Activated naive CD4-positive, alpha-beta T cell treated with anti-CD3 and anti-CD28 coated beads, Interleukin-2, amount 50 U/mL, for 16 hours (primary cell): Measurements from ENCODE around the gene CLEC2L.

Experiments
- DNase-seq: peaks from one replicate; pipeline ENCODE4 v3.0.0-alpha.2; 2020

The CLEC2L gene

DNA sequence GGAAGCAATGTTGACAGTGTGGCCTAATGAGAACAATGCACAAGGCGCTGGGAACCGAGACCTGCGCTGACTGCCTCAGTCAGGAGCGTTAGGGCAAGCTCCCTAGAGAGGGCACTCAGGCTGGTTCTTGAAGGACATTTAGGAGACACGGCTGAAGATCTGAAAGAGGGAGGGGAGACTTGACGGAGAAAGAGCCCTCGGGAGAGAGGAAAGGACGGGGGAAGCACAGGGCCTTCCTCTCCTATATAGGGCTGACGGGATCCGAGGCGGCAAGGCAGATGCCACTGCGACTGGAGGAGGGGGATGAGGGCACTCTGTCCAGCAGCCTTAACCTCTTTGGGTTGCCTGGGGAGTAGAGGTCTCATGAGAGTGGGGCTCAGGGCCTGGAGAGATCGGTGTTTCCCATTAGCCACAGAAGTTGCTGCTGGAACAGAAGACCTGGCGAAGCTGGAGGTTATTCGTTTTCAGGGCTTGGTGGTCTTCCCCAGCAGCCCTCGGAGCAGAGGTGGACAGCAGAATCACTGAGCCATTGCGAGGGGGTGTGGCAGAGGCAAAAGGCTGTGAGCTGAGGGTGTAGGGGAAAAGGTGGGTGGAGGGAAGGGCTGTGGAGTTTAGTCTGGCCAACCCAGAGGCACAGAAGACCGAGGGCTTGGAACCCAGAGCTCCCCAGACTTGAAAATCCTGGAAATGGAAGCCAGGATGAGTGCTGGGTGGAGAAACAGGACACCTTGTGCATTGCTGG, 36.0 kb downstream of the CLEC2L start:
- no peak for DNase-seq

DNA sequence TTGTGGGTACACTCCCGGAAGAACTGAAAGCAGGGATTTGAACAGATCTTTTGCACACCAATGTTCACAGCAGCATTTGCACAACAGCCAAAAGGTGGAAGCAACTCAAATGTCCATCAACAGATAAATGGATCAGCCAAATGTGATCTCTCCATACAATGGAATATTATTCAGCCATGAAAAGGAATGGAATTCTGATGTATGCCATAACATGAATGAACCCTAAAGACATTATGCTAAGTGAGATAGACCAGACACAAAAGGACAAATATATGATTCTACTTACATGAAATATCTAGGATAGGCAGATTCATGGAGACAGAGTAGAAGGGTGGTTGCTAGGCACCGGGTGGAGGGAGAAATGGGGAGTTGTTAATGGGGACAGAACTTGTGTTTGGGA, 36.7 kb downstream of the CLEC2L start:
- DNase-seq = no peak

DNA sequence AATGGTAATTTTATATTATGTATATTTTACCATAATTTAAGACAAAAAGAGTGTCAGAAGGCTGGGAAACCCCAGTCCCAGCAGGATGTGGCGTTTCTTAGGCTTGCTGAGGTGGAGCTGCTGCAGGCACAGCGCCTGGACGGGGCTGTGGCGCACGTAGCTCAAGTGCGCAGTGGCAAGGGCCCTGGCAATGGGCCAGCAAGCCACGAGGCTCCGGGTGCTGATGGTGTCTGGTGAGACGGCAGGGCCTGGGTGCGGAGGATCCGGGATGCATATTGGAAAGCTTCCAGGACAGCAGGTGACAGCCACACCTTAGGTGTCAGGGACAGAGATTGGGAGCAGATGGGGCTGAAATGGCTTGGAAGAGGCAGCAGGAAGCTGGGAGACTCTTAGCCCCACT, 37.2 kb downstream of the CLEC2L start:
- no peak for DNase-seq

DNA sequence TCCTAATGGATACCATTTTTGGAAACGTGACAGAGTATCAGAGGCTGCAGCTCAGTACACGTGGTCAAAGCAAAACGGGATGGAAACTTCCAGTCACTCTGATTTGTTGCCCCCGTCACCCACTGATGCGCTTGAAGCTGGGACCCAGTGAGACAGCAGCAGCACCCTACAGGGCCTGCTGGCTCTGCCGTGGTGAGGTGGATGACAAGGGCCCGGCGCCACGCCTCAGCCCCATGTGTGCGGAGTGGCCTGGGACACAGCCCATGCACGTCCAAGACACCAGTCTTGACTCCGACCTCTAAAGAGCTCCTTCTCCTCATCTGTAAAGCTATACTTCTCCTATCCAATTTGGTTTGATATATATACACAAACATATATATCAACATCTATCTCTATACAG, 39.0 kb downstream of the CLEC2L start:
- DNase-seq = no peak

DNA sequence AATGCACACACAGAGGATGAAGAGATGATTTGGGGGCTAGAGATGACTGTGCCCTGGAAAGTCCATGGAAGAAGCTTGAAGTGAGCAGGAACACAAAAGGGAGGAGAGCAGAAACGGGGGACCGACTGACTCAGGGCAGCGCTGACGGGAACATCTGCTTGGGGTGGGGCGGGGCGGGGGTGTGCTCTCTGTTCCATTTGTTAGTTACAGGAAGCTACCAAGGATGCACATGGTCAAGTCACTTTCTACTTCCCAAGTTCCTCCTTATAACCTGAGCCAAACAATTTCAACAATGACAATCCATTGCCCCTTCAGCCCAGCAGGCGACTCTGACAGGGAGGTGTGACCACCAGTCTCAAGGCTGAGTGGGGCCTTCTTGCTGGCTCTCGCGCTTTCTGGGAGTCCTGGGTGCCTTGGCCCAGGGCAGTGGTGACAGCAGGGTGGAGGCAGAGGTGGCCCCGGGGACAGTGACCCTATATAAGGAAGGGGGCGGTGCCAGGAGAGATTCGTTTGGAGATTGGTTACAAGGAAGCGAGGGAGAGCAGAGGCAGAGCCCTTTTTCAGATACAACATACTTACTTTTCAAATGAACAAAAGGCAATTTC, 39.6 kb downstream of the CLEC2L start:
- DNase-seq = no peak

DNA sequence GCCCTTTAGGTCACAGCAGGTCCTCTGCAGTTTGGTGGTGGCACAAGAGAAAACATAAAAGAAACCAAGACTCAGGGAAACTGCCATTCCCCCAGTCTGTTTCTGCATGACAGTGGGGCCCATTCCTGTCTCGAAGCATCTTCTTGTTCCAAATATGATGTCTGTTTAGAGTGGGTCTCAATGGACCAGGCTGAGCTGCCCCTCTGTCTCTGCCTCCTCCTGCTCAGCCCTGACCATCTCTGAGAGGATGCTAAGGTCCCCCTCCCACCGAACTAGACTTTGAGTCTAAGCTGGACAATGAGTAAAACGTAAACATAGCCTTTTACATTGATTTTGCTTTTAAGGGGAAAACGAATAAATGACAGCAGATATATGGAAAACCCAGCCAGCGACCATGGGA, 40.4 kb downstream of the CLEC2L start:
- DNase-seq = no peak

DNA sequence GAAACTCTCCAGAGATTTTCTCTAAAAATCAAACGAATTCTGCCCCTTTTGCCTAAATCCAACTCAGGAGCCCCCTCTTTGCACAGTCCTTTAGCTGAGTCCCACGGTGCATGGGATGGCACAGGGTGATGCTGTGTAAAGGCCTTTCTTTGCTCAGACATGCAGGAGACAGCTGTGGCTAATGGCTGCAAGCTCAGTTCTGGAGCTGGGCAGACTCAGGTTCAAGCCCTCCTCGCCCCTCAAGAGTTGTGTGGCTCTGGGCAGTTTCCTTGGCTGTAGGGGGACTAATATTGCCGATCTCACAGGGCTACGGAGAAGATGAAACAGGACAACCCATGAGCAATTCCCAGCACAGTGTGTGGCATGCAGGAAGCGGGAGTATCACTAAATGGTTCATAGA, 42.6 kb downstream of the CLEC2L start:
- no peak for DNase-seq

DNA sequence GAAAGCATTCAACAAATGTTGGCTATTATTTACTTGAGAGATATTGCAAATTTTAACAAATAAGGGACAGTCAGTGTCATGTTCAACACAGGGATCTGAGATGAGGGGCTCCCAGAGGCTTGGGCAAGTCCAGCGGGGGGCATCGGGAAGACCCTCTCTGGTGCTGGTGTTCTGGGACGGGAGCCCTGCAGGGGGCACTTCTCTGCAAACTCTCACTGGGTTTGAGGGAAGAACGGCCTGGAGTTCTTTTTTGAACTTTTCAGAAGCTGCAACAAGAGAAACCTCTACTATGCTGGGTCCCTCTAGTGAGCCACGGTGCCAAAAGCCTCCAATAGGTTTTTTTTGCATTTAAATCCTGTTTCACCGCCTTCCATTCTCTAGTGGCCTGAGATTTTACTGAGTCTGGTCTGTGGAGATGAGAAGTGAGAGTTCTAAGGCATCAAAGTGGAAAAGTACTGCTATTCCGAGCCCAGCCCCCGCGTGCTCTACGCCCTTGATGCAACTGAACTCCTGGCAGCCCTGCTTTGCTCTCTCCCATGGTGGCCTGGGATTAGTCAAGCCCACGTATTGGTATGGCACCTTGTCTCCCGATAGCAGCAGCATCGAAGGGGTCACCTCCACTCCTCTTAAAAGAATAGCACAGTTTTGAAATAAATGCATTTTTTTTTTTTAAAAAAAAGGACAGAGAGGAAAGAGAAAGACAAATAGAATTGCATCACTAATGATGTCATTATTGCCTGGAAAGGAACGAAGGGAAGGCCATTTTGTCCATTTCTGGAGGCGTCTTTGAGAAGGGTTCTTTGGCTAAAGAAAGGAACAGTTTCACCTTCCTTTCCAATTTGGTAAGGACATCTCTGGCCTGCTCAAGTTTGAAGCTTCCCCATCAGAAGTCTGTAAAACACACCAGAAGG, 43.5 kb downstream of the CLEC2L start:
- DNase-seq = no peak

DNA sequence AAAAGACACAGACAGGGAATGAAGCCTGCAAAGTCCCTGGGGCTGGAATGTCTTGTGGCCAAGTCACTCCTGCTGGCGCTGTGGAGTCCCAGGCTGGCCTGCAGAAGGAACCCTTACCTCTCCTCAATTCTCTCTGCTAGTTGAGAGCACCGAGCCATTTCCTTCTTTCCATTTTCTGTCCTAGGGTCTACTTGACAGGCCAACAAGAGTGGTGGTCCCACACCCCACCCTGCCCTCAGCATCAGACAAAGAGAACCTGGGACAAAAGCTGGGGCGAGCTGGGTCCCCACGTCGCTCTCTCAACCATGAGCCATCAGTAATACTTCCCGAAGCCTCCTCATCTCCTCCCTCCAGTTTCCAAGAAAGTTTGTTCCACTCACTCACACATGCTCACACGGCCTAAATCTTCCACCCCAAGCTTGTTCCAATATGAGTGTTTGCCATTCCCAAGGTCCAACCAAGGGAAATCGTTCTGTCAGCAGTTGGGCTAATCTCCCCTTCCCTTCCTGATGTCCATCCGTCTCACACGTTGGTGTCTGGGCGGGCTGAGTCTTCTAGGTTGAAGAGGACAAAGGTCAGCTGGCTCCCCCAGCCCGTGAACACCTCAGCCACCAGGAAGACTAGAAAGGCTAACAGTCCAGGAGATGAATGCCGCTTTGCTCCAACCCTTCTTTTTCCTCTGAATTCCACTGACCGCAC, 44.3 kb downstream of the CLEC2L start:
- DNase-seq = no peak

DNA sequence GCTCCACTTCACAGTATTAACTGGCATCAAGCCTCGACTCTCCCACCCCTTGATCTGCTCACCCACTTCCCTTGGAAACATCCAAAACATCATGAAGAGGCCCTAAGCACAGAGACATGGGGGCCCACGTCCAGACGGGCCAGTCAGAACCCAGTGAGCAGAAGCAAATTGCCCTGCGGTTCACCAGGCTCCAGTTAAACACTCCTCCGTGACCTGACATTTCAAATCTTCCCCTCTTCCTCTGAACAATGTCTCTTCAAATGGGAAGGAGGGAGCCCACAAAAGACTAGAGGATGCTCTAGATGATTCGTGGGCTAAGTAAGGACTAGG, 44.8 kb downstream of the CLEC2L start:
- DNase-seq = no peak

DNA sequence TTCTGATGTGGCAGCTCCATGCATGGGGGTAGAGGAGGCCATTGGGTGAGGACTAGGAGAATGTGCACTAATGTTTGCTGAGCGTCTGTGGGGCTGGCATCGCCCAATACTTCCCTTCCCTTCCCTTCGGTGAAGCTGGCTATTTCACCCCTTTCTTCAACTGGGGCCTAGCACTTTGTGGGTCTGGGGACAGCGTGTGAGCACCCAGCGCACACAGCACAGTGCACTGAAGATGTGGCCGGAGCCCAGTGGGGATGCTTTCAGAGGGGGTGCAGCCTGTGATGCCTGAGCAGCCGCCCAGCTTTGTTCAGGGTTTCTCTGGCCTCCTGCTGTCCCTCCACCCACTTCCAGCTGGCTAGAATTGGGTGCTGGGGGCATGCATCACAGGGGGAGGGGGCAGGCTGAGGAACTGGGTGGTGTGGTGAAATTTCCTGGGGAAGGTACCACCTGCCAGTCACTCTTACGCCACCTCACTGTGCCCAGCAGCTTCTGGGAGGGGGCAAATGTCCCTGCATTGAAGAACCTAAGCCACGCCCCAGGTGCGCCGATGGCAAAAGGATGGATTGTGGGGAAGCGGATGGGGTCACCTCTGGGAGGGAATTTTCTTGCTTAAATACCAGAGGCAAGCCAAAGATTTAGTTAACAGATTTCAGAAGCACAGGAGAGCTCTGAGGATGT, 45.5 kb downstream of the CLEC2L start:
- no peak for DNase-seq

DNA sequence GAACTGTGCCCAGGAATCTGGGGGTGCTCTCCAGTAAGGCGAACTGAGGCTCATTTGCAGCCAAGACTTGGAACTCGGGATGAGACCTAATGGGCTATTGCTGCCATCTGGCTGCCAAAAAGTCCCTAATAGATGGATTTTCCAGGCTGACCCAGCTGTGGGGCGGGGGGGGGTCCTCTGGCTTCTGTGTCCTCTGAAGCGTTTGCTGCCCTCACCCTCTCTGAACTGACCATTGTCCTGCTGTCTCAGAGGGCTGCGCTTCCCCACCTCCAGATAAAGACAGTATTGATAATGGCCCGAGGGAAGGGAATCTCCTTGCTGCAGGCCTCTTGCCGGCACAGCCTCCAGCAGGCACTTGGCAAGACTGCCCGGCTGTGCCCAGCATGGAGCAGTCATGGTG, 46.6 kb downstream of the CLEC2L start:
- no peak for DNase-seq

DNA sequence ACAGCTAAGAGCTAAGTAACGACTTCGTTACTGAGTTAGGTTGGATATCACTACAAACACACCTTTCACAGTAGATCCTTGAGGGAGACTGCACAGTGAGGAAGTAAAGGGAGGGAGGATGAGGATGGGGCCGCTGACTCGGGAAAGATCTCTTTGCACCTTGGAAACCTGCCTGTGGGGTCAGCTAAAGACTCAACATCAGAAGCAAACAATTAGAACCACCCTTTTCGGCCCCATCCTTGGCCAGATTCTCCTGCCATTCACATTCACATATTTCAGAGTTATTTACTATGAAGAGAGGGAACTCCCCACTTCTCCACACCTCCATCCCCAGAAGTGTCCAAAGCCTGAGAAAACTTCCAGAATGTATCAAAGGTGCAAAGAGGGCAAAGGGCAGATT, 47.1 kb downstream of the CLEC2L start:
- DNase-seq = no peak

DNA sequence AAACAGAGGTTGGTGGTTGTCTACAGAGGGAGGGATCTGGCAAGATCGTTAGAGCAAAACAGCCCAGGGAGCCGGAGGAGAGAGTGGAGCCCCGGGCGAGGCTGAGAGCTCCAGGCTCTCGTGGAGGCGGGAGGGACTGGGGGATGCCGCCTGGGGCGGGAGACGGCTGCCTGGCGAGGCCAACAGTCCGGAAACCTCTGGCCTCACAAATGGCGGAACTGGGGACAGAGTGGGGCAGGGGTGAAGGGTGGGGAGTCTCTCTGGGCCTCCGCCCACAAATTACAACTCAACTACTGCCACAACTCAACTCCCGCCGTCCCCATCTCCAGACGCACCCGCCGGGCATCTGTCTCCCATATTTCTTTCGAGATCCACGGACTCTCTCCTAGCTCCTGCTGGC, 47.7 kb downstream of the CLEC2L start:
- DNase-seq = no peak

DNA sequence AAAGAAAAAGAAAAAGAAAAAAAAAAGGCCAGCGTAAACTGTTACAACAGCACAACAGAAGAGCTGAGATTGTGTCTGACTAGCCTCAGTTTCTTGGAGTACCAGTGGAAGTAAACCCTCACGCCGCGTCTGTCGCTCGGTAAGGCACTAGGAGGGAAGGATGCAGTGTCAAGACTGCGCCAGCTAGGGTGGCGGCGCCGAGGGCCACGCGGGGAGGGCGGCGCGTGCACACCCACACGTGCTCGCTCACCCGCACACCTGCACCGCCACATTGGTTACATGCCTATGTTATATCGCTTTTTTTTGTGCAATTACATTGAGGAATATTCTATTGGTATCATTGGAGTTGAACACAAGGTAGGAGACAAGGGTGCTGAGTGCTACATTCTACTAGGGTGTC, 48.2 kb downstream of the CLEC2L start:
- no peak for DNase-seq

DNA sequence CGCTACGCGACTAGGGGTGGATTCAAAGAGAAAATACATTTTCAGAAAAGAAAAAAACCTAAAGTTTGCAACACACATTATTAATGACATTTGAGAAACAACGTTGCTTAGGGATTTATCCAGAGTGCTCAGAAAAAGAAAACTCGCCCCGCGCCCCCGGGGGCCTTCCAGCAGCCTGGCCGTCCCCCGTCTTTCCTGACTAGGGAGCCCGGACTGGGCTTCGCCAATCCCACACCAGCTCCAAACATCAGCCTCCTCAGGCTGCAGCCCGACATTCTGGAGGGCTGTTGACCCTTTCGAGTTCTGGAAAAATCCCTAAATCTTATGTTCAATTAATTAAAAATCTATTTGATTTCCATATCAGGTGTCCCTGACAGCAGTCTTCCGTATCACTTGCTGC, 48.6 kb downstream of the CLEC2L start:
- DNase-seq = no peak

DNA sequence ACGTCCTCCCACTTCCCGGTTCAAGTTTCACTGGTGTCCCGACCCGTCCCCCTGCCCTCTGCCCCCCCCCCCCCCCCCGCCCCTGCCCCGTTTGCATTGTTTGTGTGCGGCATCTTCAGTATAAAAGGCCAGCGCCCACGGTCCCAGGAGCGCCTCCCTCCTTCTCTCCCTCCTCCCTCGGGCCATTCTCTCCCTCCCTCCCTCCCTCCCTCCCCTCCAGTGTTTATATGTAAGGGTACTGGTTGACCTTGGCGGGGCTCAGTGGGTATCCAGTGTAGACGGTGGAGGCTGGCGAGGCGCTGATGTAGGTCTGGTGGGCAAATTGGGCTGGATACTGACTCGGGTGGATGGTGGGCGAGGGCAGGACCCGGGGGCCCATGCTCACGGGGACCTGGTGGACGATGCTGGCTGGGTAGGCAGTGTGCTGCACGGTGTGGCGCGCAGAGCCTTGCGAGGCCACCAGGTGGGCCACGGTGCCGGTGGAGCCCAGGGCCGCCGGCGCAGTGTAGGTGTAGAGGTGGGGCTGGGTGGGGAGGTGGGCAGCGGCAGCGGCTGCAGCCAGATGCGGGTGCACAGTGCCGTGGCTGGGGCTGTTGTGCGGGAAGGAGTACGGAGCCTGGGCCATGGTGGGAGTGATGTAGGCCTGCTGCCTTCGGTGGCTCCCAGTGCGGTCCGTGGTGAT, 49.4 kb downstream of the CLEC2L start:
- DNase-seq = no peak

DNA sequence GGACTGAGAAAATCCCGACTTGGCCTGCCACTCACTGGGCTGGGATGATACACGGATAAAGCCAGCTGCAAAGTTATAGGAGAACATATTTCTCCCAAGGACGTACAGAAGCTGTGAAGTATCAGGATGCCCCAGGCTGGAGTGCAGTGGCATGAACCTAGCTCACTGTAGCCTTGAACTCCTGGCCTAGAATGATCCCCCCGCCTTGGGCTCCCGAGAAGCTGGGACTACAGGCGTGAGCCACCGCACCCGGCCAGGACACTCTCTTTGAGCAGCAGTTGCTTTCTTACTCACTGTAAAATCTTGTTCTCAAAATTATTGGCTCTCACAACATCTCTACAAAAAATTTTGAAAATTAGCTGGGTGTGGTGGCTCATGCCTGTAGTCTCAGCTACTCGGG, 50.4 kb downstream of the CLEC2L start:
- no peak for DNase-seq

DNA sequence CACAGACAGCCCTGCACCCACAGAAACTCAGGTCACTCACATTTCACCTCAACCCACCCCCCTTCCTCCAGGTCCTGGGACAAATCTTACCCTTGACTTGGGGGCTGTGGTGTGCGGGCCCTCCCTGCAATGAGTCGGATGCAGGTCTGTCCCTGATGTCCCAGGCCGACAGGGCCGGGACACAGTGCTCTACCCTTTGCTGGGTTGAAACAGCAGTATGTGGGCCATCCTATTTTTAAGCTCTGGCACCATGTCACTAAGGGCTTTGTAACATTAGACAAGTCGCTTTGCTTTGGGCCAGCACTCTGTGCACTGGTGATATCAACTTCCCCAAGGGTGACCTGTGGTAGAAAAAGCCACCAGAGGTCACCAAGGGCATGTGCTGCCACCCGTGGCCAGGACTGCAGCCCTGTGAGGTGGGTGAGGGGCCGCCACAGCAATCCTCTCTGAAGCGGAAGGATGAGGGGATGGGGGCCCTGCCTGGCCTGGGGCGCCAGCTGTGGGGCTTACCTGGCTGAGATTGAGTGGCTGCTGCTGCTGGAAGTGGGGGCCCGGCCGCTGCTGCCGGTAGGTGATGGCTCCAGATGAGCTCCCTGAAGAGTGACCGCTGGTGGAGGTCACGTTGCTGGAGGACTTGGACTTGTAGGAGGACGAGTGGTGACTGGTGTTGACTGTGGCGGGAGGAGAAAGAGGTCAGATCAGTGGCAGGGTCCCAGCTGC, 51.3 kb downstream of the CLEC2L start:
- no peak for DNase-seq

DNA sequence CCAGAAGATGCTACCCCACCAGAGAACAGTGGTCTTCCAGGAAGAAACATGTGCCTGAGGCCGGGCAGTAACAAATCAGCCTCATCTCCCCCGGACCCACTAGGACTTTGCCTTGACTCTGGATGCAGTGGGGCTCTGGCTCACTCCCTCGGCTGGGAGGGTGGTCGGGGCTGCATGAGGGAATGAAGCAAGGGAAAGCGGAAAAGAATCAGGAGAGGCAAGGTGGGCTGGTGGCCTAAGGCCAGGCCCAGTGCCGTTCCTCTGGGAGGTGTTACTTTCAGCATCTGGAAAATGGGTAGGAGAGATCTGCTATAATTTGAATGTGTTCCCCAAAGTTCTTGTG, 51.8 kb downstream of the CLEC2L start:
- DNase-seq = no peak

DNA sequence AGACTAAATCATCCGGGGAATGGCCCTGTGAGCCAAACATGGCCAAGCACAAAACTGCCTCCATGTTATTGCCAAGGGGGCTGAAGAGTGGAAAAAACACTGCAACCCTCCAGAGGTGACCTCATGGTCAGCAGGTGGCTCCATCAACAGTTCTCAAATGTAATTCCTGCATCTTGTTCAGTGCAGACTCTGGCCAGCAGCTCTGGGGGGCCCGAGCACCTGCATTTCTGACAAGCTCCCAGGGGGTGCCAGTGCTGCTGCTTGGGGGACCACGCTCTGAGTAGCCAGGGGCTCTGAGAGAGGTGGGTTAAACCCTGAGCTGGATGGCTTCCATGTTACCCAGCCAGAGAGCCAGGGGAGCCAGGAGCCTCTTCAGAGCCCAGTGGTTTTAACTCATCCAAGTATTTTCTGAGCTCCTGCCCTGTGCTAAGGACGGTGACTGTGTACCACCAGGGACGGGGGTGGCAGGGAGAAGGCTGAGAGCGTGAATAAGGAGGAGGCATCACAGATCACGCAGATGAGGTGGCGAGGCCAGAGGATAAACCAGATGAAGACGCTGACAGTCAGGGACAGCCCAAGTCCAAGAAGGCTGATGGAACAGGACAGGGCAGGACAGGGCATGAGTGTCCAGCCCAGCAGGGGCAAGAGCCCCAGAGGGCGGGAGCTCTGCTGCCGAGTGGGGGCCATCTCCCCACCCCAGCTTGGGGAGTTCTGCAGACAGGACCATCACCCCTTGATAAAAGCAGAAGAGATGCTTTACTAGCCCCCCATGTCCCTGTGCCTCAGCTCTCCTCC, 52.9 kb downstream of the CLEC2L start:
- no peak for DNase-seq
